GM18867 (cell line): ENCODE measurements around the gene FKBP3.
"Not testable (repeated sequence)": the region's sequence is repeated elsewhere in the genome, so short reads cannot be mapped to it uniquely, and the experiment has no call there.

ENCODE experiments used
- ATAC-seq: cut with Tn5 transposase; IDR thresholded peaks from one replicate; pipeline ENCODE4 v1.9.1; 2021; ENCODE audit warnings: mild to moderate bottlenecking, moderate library complexity; ENCODE audit not compliant: unreplicated experiment

Gene FKBP3

GRCh38 chr14:45114327-45114726 lies 20.0 kb downstream of the FKBP3 start:
- ATAC-seq: no peak

GRCh38 chr14:45112896-45113781 lies 21.1 kb downstream of the FKBP3 start:
- ATAC-seq: no peak

- ATAC-seq: no peak
These were observed 29.7 kb downstream of the FKBP3 start for GRCh38 chr14:45104561-45104960.

GRCh38 chr14:45103806-45104205 lies 30.5 kb downstream of the FKBP3 start:
- no peak for ATAC-seq

- no peak for ATAC-seq
These were observed 38.1 kb downstream of the FKBP3 start for GRCh38 chr14:45096218-45096617.

GRCh38 chr14:45095143-45095542 lies 39.1 kb downstream of the FKBP3 start:
- ATAC-seq: no peak

GRCh38 chr14:45094275-45094674 lies 40.0 kb downstream of the FKBP3 start:
- ATAC-seq: no peak

GRCh38 chr14:45091710-45092109 lies 42.6 kb downstream of the FKBP3 start:
- no peak for ATAC-seq

- peak; percentile 79 for ATAC-seq
These were observed 44.5 kb downstream of the FKBP3 start for GRCh38 chr14:45089813-45090212.

- no peak for ATAC-seq
These were observed 49.3 kb downstream of the FKBP3 start for GRCh38 chr14:45084946-45085346.

- ATAC-seq: peak; percentile 93
These were observed 50.1 kb downstream of the FKBP3 start, which contains the start of gene PRPF39 for GRCh38 chr14:45083976-45084722. Gene PRPF39 (plus strand): TSS chr14:45084116. CDS start chr14:45095240, 11,124 bp downstream.

- peak; percentile 13 for ATAC-seq
These were observed 50.7 kb downstream of the FKBP3 start for GRCh38 chr14:45083617-45083975.

GRCh38 chr14:45082420-45082819 lies 51.9 kb downstream of the FKBP3 start:
- no peak for ATAC-seq

GRCh38 chr14:45081096-45081495 lies 53.2 kb downstream of the FKBP3 start:
- ATAC-seq: not testable (repeated sequence)

- ATAC-seq: not testable (repeated sequence)
These were observed 53.8 kb downstream of the FKBP3 start for GRCh38 chr14:45080416-45080968.

- ATAC-seq: no peak
These were observed 56.0 kb downstream of the FKBP3 start for GRCh38 chr14:45078323-45078722.

GRCh38 chr14:45073231-45073879 lies 60.9 kb downstream of the FKBP3 start:
- ATAC-seq: no peak

GRCh38 chr14:45072126-45072525 lies 62.2 kb downstream of the FKBP3 start:
- no peak for ATAC-seq

GRCh38 chr14:45070215-45070614 lies 64.1 kb downstream of the FKBP3 start:
- no peak for ATAC-seq

- ATAC-seq: no peak
These were observed 65.9 kb downstream of the FKBP3 start for GRCh38 chr14:45068396-45068795.

- no peak for ATAC-seq
These were observed 67.6 kb downstream of the FKBP3 start for GRCh38 chr14:45066667-45067066.
